ENCODE measurements around the gene SRD5A1. TPM values are rescaled to one million over a fixed set of nuclear protein-coding genes. Genes with fewer than 3 reads are reported as not detected.

SRD5A1 gene
- total RNA-seq, 4 donors from 2014 or later, result 2.2 to 5.6 (median 3.4) TPM

GRCh38 chr5:6673031-6673430 is 39.8 kb downstream of the SRD5A1 start:
- H3K27ac ChIP-seq, result no peak overlapping the region
- no peaks in the 10 kb centered on the region for H3K4me1 ChIP-seq
- 47 to 84% methylated on average over 5 of the region's 5 CpGs for WGBS, 2 donors (ENCODE audit: low coverage in 1 of 2)
- no peaks in the 10 kb centered on the region for H3K9me3 ChIP-seq
- peaks cover 0 to 24% of the 10 kb centered on the region in 2 donors for H3K36me3 ChIP-seq
- no peak for ATAC-seq
- H3K4me3 ChIP-seq, result no peak overlapping the region
- no peak for TF ChIP-seq EP300 (IDR thresholded peaks at IDR 0.05)
- TF ChIP-seq POLR2AphosphoS5 (IDR thresholded peaks at IDR 0.05), result no peak
- TF ChIP-seq CTCF (IDR thresholded peaks at IDR 0.05), result no peak
- TF ChIP-seq POLR2A (IDR thresholded peaks at IDR 0.05), result no peak
- no peaks in the 10 kb centered on the region for H3K27me3 ChIP-seq

DNA sequence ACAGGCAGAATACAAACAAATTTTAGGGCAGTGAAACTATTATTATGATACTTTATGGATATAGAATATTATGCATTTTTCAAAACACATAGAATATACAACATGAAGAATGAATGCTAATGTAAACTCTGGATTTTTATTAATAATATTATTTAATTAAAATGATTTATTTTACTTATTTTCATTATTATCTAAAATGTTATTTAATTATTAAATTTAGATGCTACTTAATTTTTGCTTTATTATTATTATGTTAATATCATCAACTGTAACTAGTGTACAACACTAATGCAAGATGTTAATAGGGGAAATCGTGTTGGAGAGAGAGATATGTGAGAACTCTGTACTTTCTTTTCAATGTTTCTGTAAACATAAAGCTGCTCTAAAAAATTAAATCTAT is 40.7 kb downstream of the SRD5A1 start:
- H3K4me3 ChIP-seq, result no peak overlapping the region
- 86 to 90% methylated on average over 1 of the region's 1 CpG for WGBS, 2 donors (ENCODE audit: low coverage in 1 of 2)
- no peak overlapping the region for H3K27ac ChIP-seq
- no peak for TF ChIP-seq CTCF (IDR thresholded peaks at IDR 0.05)
- TF ChIP-seq POLR2AphosphoS5 (IDR thresholded peaks at IDR 0.05), result no peak
- TF ChIP-seq POLR2A (IDR thresholded peaks at IDR 0.05), result no peak
- no peak for TF ChIP-seq EP300 (IDR thresholded peaks at IDR 0.05)
- H3K27me3 ChIP-seq, result no peaks in the 10 kb centered on the region
- no peaks in the 10 kb centered on the region for H3K4me1 ChIP-seq
- no peak for ATAC-seq
- no peaks in the 10 kb centered on the region for H3K9me3 ChIP-seq
- H3K36me3 ChIP-seq, result peaks cover 0 to 20% of the 10 kb centered on the region in 2 donors

DNA sequence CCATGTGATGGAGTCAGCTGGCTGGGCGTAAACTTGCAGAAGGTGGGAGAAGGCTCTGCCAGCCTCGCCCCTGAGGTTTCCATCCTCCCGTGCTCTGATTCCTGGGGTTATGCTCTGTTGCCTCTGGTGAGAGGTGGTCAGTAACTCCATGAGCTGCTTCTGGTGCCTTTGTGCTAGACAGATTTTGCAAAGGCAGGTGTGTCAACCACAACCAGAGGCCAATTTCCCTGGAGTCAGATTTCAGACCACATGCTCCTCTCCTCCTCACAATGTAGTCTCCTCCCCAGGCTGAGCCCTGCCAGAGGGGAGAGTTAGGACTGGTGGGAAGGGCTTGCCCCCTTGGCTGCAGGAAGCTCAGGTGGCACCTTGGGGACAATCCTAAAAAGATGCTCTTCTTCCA is 41.2 kb downstream of the SRD5A1 start:
- no peak for ATAC-seq
- H3K36me3 ChIP-seq, result peaks cover 0 to 19% of the 10 kb centered on the region in 2 donors

GRCh38 chr5:6674886-6675285 is 41.6 kb downstream of the SRD5A1 start:
- H3K36me3 ChIP-seq, result peaks cover 0 to 15% of the 10 kb centered on the region in 2 donors
- no peaks in the 10 kb centered on the region for H3K27me3 ChIP-seq
- H3K27ac ChIP-seq, result no peak overlapping the region
- no peaks in the 10 kb centered on the region for H3K9me3 ChIP-seq
- no peak overlapping the region for H3K4me3 ChIP-seq
- no peaks in the 10 kb centered on the region for H3K4me1 ChIP-seq
- WGBS, 2 donors (ENCODE audit: low coverage in 1 of 2), result 67 to 93% methylated on average over 1 to 5 of the region's 10 CpGs
- TF ChIP-seq CTCF (IDR thresholded peaks at IDR 0.05), result no peak
- TF ChIP-seq POLR2A (IDR thresholded peaks at IDR 0.05), result no peak
- no peak for TF ChIP-seq EP300 (IDR thresholded peaks at IDR 0.05)
- no peak for TF ChIP-seq POLR2AphosphoS5 (IDR thresholded peaks at IDR 0.05)
- ATAC-seq, result no peak

More for the DNA sequence above, 41.2 kb downstream of the SRD5A1 start:
- 92 to 94% methylated on average over 2 to 3 of the region's 3 CpGs for WGBS, 2 donors (ENCODE audit: low coverage in 1 of 2)
- Histone ChIP-seq H3K9me3 (no peaks in the 10 kb centered on the region), H3K27me3 (no peaks in the 10 kb centered on the region), H3K27ac (no peak overlapping the region), H3K4me3 (no peak overlapping the region), H3K4me1 (no peaks in the 10 kb centered on the region)
- TF ChIP-seq CTCF (IDR thresholded peaks at IDR 0.05) (no peak), POLR2A (IDR thresholded peaks at IDR 0.05) (no peak), EP300 (IDR thresholded peaks at IDR 0.05) (no peak), POLR2AphosphoS5 (IDR thresholded peaks at IDR 0.05) (no peak)

GRCh38 chr5:6675784-6676491 is 42.7 kb downstream of the SRD5A1 start:
- no peak overlapping the region for H3K4me3 ChIP-seq
- TF ChIP-seq POLR2AphosphoS5 (IDR thresholded peaks at IDR 0.05) (no peak), CTCF (IDR thresholded peaks at IDR 0.05) (no peak), EP300 (IDR thresholded peaks at IDR 0.05) (no peak)
- H3K27me3 ChIP-seq, result no peaks in the 10 kb centered on the region
- no peak overlapping the region for H3K27ac ChIP-seq
- WGBS, 2 donors (ENCODE audit: low coverage in 1 of 2), result 93 to 97% methylated on average over 4 to 5 of the region's 5 CpGs
- no peaks in the 10 kb centered on the region for H3K9me3 ChIP-seq
- H3K36me3 ChIP-seq, result peaks cover 0 to 7% of the 10 kb centered on the region in 2 donors
- no peaks in the 10 kb centered on the region for H3K4me1 ChIP-seq
- no peak for ATAC-seq

Data from gastroesophageal sphincter (tissue), 4 donors.